ENCODE data around the gene ARRDC5. TPM values are rescaled to one million over a fixed set of nuclear protein-coding genes. Genes with fewer than 3 reads are reported as not detected.

Gene ARRDC5
- total and polyA plus RNA-seq, 2 of the 8 experiments (the other 6 are each of a cell fraction or from before 2014, with no cell fraction given), result not detected

DNA sequence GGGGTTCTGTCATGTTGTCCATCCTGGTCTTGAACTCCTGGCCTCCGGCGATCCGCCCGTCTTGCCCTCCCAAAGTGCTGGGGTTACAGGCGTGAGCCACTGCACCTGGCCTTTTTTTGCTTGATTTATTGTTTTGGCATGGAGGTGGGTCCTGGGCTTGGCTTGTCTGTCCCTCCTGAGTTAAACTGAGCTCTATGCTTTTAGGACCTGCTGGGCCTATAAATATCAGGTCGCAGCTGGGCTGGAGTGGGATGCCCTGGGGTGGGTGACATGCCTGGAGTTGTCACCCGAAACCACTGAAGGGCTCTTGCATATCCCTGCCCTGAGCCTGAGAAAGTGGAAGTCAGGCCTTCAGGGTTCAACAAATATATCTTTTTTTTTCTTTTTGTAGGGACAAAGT, 5.5 kb downstream of the ARRDC5 start:
- Histone ChIP-seq H4K20me1 (replicated peaks in 1 of 2; ENCODE audit: control insufficient read depth in 1 of 2, insufficient read depth in 2 of 2, low read length in 2 of 2) (no peaks in the 10 kb centered on the region), H3K14ac (ENCODE audit: insufficient read length) (no peak overlapping the region), H3K9ac (replicated peaks in 1 of 4; ENCODE audit: extremely low read depth in 1 of 4, low read depth in 3 of 4, low read length in 3 of 4) (no peak overlapping the region), H3K4me2 (ENCODE audit: insufficient read depth in 1 of 2, low read depth in 2 of 2, low read length in 2 of 2) (no peak overlapping the region), H2AFZ (ENCODE audit: low read length) (no peak overlapping the region), H2BK120ac (replicated peaks; ENCODE audit: low read depth, low read length) (no peak overlapping the region), H3K9me3 (ENCODE audit: insufficient read depth in 2 of 2, low read depth in 1 of 2, low read length in 1 of 2) (no peaks in the 10 kb centered on the region), H4K5ac (ENCODE audit: insufficient read length, low read depth, low read length) (no peak overlapping the region), H3K4ac (replicated peaks; ENCODE audit: insufficient read length, low read depth, low read length) (no peak overlapping the region), H2BK15ac (ENCODE audit: low read length) (no peak overlapping the region), H3K56ac (replicated peaks; ENCODE audit: insufficient read length, low read depth, low read length) (no peak overlapping the region), H3K79me1 (ENCODE audit: low read depth, low read length) (no peaks in the 10 kb centered on the region), H3K23me2 (ENCODE audit: low read depth, low read length) (no peaks in the 10 kb centered on the region), H2BK12ac (ENCODE audit: low read depth, low read length) (no peak overlapping the region), H3K4me1 (replicated peaks in 1 of 4; ENCODE audit: control insufficient read depth in 3 of 4, insufficient read depth in 4 of 4, low read length in 3 of 4) (no peaks in the 10 kb centered on the region), H2BK5ac (ENCODE audit: low read depth, low read length) (no peak overlapping the region), H4K91ac (replicated peaks; ENCODE audit: insufficient read length, low read length) (no peak overlapping the region), H3K23ac (ENCODE audit: insufficient read length) (no peak overlapping the region), H3K36me3 (ENCODE audit: control insufficient read depth in 2 of 4, insufficient read depth in 4 of 4, low read length in 3 of 4) (no peaks in the 10 kb centered on the region), H3K27me3 (replicated peaks in 1 of 4; ENCODE audit: control insufficient read depth in 3 of 4, extremely low read depth in 1 of 4, insufficient read depth in 3 of 4, low read length in 3 of 4) (peaks cover 3 to 13% (median 11%) of the 10 kb centered on the region in 4 experiments; a peak in 6 of 7 replicates), H3K27ac (ENCODE audit: low read depth, low read length) (no peak overlapping the region), H3K18ac (ENCODE audit: extremely low read depth, low read length) (no peak overlapping the region), H2BK20ac (ENCODE audit: low read length) (no peak overlapping the region), H3K4me3 (ENCODE audit: extremely low read depth in 1 of 4, insufficient read depth in 2 of 4, low read depth in 3 of 4, low read length in 4 of 4) (no peak overlapping the region), H4K8ac (ENCODE audit: extremely low read depth, insufficient read depth, low read length) (no peak overlapping the region), H2AK5ac (ENCODE audit: low read depth, low read length) (no peak overlapping the region), H3K79me2 (ENCODE audit: control insufficient read depth in 1 of 2, insufficient read depth in 2 of 2, low read length in 2 of 2) (no peaks in the 10 kb centered on the region)
- CTCF ChIA-PET (ENCODE audit: partially characterized antibody), result interaction anchor here (0.6 to 1.7 kb wide), 5 partner anchors 10 to 637 kb away, joined by 3 to 6 read pairs (median 4); no protein-coding TSS in a partner anchor
- no peak for FAIRE-seq
- POLR2A ChIA-PET (ENCODE audit: partially characterized antibody), result no interaction called here
- no peak for DNase-seq (ENCODE audit: low read depth in 1 of 2, low spot score in 2 of 2)
- WGBS, 2 experiments (ENCODE audit: extremely low coverage in 1 of 2, insufficient coverage in 1 of 2, insufficient read length in 1 of 2, insufficient replicate concordance in 2 of 2, low coverage in 1 of 2, low lambda C conversion rate in 2 of 2, missing lambda C conversion rate in 1 of 2), result 93% methylated on average over 7 of the region's 7 CpGs; no CpG with 5 or more reads in 1 of the 2 experiments
- no peak for TF ChIP-seq ZNF274 (IDR thresholded peaks at IDR 0.05; ENCODE audit: borderline replicate concordance, extremely low read depth, low read length)
- no peak for TF ChIP-seq CBX8 (IDR thresholded peaks at IDR 0.05; ENCODE audit: borderline replicate concordance, low read depth, low read length)
- no peak for TF ChIP-seq BACH1 (IDR thresholded peaks at IDR 0.05; ENCODE audit: low read length)
- no peak for TF ChIP-seq JUN (IDR thresholded peaks at IDR 0.05; ENCODE audit: low read depth, low read length)
- TF ChIP-seq CREB1 (IDR thresholded peaks at IDR 0.05), result no peak
- no peak for TF ChIP-seq MAFK (IDR thresholded peaks at IDR 0.05; ENCODE audit: low read depth, low read length)
- TF ChIP-seq, protein P1, sequence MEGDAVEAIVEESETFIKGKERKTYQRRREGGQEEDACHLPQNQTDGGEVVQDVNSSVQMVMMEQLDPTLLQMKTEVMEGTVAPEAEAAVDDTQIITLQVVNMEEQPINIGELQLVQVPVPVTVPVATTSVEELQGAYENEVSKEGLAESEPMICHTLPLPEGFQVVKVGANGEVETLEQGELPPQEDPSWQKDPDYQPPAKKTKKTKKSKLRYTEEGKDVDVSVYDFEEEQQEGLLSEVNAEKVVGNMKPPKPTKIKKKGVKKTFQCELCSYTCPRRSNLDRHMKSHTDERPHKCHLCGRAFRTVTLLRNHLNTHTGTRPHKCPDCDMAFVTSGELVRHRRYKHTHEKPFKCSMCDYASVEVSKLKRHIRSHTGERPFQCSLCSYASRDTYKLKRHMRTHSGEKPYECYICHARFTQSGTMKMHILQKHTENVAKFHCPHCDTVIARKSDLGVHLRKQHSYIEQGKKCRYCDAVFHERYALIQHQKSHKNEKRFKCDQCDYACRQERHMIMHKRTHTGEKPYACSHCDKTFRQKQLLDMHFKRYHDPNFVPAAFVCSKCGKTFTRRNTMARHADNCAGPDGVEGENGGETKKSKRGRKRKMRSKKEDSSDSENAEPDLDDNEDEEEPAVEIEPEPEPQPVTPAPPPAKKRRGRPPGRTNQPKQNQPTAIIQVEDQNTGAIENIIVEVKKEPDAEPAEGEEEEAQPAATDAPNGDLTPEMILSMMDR (IDR thresholded peaks at IDR 0.05; ENCODE audit: control extremely low read depth in 1 of 3, insufficient read depth in 1 of 3, low read depth in 1 of 3, low read length in 3 of 3), result no peak
- no peak for TF ChIP-seq FOSL1 (IDR thresholded peaks at IDR 0.05; ENCODE audit: insufficient read depth, low read depth, low read length)
- TF ChIP-seq EP300 (IDR thresholded peaks at IDR 0.05; ENCODE audit: borderline replicate concordance in 1 of 2, low read depth in 2 of 2, low read length in 2 of 2), result no peak
- no peak for TF ChIP-seq POLR2A (IDR thresholded peaks at IDR 0.05; ENCODE audit: control extremely low read depth in 1 of 2, low read depth in 2 of 2, low read length in 2 of 2)
- no peak for TF ChIP-seq SAP30 (IDR thresholded peaks at IDR 0.05; ENCODE audit: insufficient read depth, insufficient replicate concordance, low read length)

Data from H1 (cell line).